ENCODE measurements around the gene METTL8.

DNA sequence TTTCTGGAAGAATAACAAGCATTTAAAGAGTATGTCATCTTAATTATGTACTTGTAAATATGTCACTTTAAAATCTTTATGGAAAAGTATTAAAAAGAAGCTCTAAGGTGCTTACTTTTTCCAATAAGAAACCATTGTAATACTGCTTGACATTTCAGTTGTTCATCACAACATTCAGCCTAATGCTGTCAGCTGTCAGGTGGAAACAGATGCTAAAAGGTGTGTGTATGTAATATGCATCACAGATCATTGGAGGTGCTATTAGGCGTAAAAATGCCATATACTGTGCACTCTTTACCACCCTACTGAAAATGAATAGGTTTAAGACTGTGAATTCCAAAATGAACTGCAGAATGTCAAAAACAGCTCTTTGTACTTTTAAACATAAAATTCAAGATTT, 40.3 kb downstream of the METTL8 start:
- TF ChIP-seq, protein P1, sequence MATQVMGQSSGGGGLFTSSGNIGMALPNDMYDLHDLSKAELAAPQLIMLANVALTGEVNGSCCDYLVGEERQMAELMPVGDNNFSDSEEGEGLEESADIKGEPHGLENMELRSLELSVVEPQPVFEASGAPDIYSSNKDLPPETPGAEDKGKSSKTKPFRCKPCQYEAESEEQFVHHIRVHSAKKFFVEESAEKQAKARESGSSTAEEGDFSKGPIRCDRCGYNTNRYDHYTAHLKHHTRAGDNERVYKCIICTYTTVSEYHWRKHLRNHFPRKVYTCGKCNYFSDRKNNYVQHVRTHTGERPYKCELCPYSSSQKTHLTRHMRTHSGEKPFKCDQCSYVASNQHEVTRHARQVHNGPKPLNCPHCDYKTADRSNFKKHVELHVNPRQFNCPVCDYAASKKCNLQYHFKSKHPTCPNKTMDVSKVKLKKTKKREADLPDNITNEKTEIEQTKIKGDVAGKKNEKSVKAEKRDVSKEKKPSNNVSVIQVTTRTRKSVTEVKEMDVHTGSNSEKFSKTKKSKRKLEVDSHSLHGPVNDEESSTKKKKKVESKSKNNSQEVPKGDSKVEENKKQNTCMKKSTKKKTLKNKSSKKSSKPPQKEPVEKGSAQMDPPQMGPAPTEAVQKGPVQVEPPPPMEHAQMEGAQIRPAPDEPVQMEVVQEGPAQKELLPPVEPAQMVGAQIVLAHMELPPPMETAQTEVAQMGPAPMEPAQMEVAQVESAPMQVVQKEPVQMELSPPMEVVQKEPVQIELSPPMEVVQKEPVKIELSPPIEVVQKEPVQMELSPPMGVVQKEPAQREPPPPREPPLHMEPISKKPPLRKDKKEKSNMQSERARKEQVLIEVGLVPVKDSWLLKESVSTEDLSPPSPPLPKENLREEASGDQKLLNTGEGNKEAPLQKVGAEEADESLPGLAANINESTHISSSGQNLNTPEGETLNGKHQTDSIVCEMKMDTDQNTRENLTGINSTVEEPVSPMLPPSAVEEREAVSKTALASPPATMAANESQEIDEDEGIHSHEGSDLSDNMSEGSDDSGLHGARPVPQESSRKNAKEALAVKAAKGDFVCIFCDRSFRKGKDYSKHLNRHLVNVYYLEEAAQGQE (IDR thresholded peaks at IDR 0.05; ENCODE audit: insufficient read depth in 1 of 2, low read depth in 2 of 2, low read length in 1 of 2) = no peak
- TF ChIP-seq, protein P2, sequence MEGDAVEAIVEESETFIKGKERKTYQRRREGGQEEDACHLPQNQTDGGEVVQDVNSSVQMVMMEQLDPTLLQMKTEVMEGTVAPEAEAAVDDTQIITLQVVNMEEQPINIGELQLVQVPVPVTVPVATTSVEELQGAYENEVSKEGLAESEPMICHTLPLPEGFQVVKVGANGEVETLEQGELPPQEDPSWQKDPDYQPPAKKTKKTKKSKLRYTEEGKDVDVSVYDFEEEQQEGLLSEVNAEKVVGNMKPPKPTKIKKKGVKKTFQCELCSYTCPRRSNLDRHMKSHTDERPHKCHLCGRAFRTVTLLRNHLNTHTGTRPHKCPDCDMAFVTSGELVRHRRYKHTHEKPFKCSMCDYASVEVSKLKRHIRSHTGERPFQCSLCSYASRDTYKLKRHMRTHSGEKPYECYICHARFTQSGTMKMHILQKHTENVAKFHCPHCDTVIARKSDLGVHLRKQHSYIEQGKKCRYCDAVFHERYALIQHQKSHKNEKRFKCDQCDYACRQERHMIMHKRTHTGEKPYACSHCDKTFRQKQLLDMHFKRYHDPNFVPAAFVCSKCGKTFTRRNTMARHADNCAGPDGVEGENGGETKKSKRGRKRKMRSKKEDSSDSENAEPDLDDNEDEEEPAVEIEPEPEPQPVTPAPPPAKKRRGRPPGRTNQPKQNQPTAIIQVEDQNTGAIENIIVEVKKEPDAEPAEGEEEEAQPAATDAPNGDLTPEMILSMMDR (IDR thresholded peaks at IDR 0.05) = no peak
